Astrocyte (in vitro differentiated cells and primary cell): ENCODE data around the gene DDX1. TPM values are rescaled to one million over a fixed set of nuclear protein-coding genes. Genes with fewer than 3 reads are reported as not detected.
A peak's percentile ranks its signal among the peaks of the same experiment; 100 is the strongest.

Experiments used
- DNase-seq: peaks from one replicate; pipeline ENCODE4 v3.0.0-alpha.2; 2010; ENCODE audit warnings: low read depth
- FAIRE-seq: peaks from 2 replicates; lab custom pipeline; 2011; peaks lifted over from hg19 to GRCh38; lab: Jason Lieb, UNC
- H2AFZ ChIP-seq: 2 replicates; pipeline ENCODE4 v1.6.0; 2012; ENCODE audit warnings: low read depth, low read length, inconsistent platforms
- H3K27ac ChIP-seq: 2 replicates; pipeline ENCODE4 v1.5.1; 2011; ENCODE audit warnings: low read depth, low read length, inconsistent platforms
- H3K27me3 ChIP-seq: 2 replicates; pipeline ENCODE4 v1.6.0; 2011; ENCODE audit warnings: low read length, inconsistent platforms; ENCODE audit not compliant: insufficient read depth
- H3K36me3 ChIP-seq: 2 replicates; pipeline ENCODE4 v1.5.1; 2011; ENCODE audit warnings: low read length, inconsistent platforms; ENCODE audit not compliant: insufficient read depth
- H3K4me1 ChIP-seq: 2 replicates; pipeline ENCODE4 v1.5.1; 2011; ENCODE audit warnings: low read length, inconsistent platforms; ENCODE audit not compliant: insufficient read depth
- H3K4me2 ChIP-seq: 2 replicates; pipeline ENCODE4 v1.6.0; 2012; ENCODE audit warnings: low read length, inconsistent platforms
- H3K4me3 ChIP-seq: 2 replicates; pipeline ENCODE4 v1.5.1; 2011; ENCODE audit warnings: low read depth, mild to moderate bottlenecking, low read length, inconsistent platforms; ENCODE audit not compliant: insufficient read depth
- H3K79me2 ChIP-seq: 2 replicates; pipeline ENCODE4 v1.6.0; 2012; ENCODE audit warnings: mild to moderate bottlenecking, low read length, inconsistent platforms; ENCODE audit not compliant: insufficient read depth
- H3K9ac ChIP-seq: 2 replicates; pipeline ENCODE4 v1.6.0; 2012; ENCODE audit warnings: mild to moderate bottlenecking, low read length, inconsistent platforms
- H3K9me3 ChIP-seq: 2 replicates; pipeline ENCODE4 v1.5.1; 2012; ENCODE audit warnings: low read depth, mild to moderate bottlenecking, low read length, inconsistent platforms; ENCODE audit not compliant: insufficient read depth
- H4K20me1 ChIP-seq: 2 replicates; pipeline ENCODE4 v1.6.0; 2012; ENCODE audit warnings: low read length, inconsistent platforms; ENCODE audit not compliant: insufficient read depth
- H3K27ac Mint-ChIP-seq: one replicate; pipeline ENCODE4 v1.8.0; 2021; ENCODE audit warnings: mild to moderate bottlenecking, mixed read lengths; ENCODE audit not compliant: unreplicated experiment
- H3K27me3 Mint-ChIP-seq: one replicate; pipeline ENCODE4 v1.8.0; 2021; ENCODE audit warnings: low read depth, mixed read lengths; ENCODE audit not compliant: unreplicated experiment
- H3K36me3 Mint-ChIP-seq: one replicate; pipeline ENCODE4 v1.8.0; 2021; ENCODE audit warnings: low read depth, mixed read lengths; ENCODE audit not compliant: unreplicated experiment
- H3K4me1 Mint-ChIP-seq: one replicate; pipeline ENCODE4 v1.8.0; 2021; ENCODE audit warnings: low read depth, mixed read lengths; ENCODE audit not compliant: unreplicated experiment
- H3K4me3 Mint-ChIP-seq: one replicate; pipeline ENCODE4 v1.8.0; 2021; ENCODE audit warnings: mild to moderate bottlenecking, moderate library complexity, mixed read lengths; ENCODE audit not compliant: unreplicated experiment
- H3K9me3 Mint-ChIP-seq: one replicate; pipeline ENCODE4 v1.8.0; 2021; ENCODE audit warnings: mild to moderate bottlenecking, mixed read lengths; ENCODE audit not compliant: unreplicated experiment
- CTCF ChIP-seq: IDR thresholded peaks from 2 replicates; pipeline ENCODE4 v1.5.1; 2011; ENCODE audit warnings: low read depth, mild to moderate bottlenecking, inconsistent platforms, low read length, moderate library complexity; ENCODE audit not compliant: insufficient read depth
- EZH2 ChIP-seq: IDR thresholded peaks from 2 replicates; pipeline ENCODE4 v1.6.1; 2012; ENCODE audit warnings: mild to moderate bottlenecking, low read length, inconsistent platforms; ENCODE audit not compliant: insufficient read depth
- total RNA-seq: library from RNA; stranded (reverse); gene quantifications from 2 replicates; pipeline ENCODE4 v1.2.1, GENCODE V29; 2021

Gene DDX1
- total RNA-seq, 1 donor from 2014 or later, result 146 TPM

- Mint-ChIP-seq H3K27ac (no peak overlapping the region), H3K9me3 (no peaks in the 10 kb centered on the region), H3K4me3 (no peak overlapping the region), H3K4me1 (peaks cover 48% of the 10 kb centered on the region), H3K27me3 (no peaks in the 10 kb centered on the region), H3K36me3 (peaks cover 18% of the 10 kb centered on the region)
- peak; percentile 50 for DNase-seq
- Histone ChIP-seq H3K27me3 (no peaks in the 10 kb centered on the region), H4K20me1 (peaks cover 16% of the 10 kb centered on the region), H3K4me2 (no peak overlapping the region), H3K4me3 (no peak overlapping the region), H3K79me2 (no peaks in the 10 kb centered on the region), H3K36me3 (peaks cover 44% of the 10 kb centered on the region), H3K4me1 (peaks cover 20% of the 10 kb centered on the region), H3K9me3 (no peaks in the 10 kb centered on the region), H3K27ac (no peak overlapping the region), H2AFZ (no peak overlapping the region), H3K9ac (no peak overlapping the region)
- TF ChIP-seq EZH2, result no peak
- no peak for TF ChIP-seq CTCF
- no peak for FAIRE-seq
These were observed 43.3 kb downstream of the DDX1 start for GRCh38 chr2:15634846-15635490.

DNA sequence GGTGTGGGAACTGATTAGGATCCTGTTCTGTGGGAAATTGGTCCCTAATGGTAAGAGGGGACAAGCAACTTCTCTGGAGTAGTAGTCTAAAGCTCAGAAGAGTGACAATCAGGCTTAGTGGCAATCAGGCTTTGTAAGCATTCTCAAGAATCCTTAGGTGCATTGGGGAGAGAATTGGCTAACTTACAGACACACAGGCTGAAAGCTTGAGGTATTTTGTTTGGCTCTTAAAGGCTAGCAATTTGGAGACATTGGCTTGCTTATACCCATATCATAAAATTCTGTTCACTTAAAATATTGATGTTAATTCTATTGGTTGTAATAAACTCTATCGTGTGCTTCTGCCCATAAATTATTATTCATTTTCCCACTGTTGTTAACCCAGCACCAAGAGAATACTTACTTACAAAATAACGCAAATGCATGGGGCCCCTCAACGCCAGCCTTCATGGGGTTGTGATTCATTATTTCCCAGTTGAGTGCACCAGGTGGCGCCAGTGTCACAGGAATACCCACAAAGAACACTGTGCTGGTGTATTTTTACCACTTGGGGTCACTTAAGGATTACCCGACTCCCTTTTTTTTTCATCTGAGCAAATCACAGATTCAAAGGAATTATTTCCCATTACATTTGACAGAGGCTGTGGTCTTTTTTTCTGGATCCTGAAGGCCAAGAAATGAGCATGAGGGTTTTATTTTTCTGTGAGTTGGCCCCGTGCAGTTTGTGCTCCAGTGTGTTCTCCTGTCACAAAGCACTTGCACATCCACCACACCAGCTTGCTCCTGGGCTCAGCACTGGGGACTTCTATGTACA, 45.5 kb downstream of the DDX1 start:
- no peak overlapping the region for H3K4me2 ChIP-seq
- H3K4me3 Mint-ChIP-seq, result no peak overlapping the region
- H3K27me3 Mint-ChIP-seq, result no peaks in the 10 kb centered on the region
- peaks cover 10% of the 10 kb centered on the region for H3K9me3 Mint-ChIP-seq
- no peak for TF ChIP-seq EZH2
- TF ChIP-seq CTCF, result peak; percentile 93
- DNase-seq (peak; percentile 46), FAIRE-seq (no peak)
- H3K4me1 ChIP-seq, result peaks cover 24% of the 10 kb centered on the region
- peaks cover 4% of the 10 kb centered on the region for H3K9me3 ChIP-seq
- H3K79me2 ChIP-seq, result no peaks in the 10 kb centered on the region
- peak overlapping the region; percentile 15 for H3K9ac ChIP-seq
- H3K27me3 ChIP-seq, result no peaks in the 10 kb centered on the region
- H3K4me3 ChIP-seq, result no peak overlapping the region
- no peak overlapping the region for H2AFZ ChIP-seq
- no peak overlapping the region for H3K27ac ChIP-seq
- peaks cover 26% of the 10 kb centered on the region for H3K36me3 ChIP-seq
- peaks cover 16% of the 10 kb centered on the region for H4K20me1 ChIP-seq
- H3K4me1 Mint-ChIP-seq, result peaks cover 51% of the 10 kb centered on the region
- peak overlapping the region; percentile 15 for H3K27ac Mint-ChIP-seq
- peaks cover 23% of the 10 kb centered on the region for H3K36me3 Mint-ChIP-seq

GRCh38 chr2:15638720-15639119, 47.1 kb downstream of the DDX1 start:
- no peak overlapping the region for H3K4me2 ChIP-seq
- peaks cover 11% of the 10 kb centered on the region for H3K36me3 ChIP-seq
- no peak overlapping the region for H3K27ac ChIP-seq
- Mint-ChIP-seq H3K27me3 (peaks cover 2% of the 10 kb centered on the region), H3K4me1 (peaks cover 47% of the 10 kb centered on the region), H3K27ac (no peak overlapping the region), H3K9me3 (peaks cover 10% of the 10 kb centered on the region), H3K36me3 (peaks cover 25% of the 10 kb centered on the region), H3K4me3 (peak overlapping the region; percentile 54)
- no peak overlapping the region for H3K4me3 ChIP-seq
- peaks cover 4% of the 10 kb centered on the region for H3K9me3 ChIP-seq
- peaks cover 24% of the 10 kb centered on the region for H3K4me1 ChIP-seq
- DNase-seq (peak; percentile 61), FAIRE-seq (no peak)
- TF ChIP-seq EZH2 (no peak), CTCF (no peak)
- no peaks in the 10 kb centered on the region for H3K27me3 ChIP-seq
- peaks cover 16% of the 10 kb centered on the region for H4K20me1 ChIP-seq
- H3K79me2 ChIP-seq, result no peaks in the 10 kb centered on the region
- H3K9ac ChIP-seq, result no peak overlapping the region
- H2AFZ ChIP-seq, result no peak overlapping the region
